ENCODE results near the gene NUP42. TPM values are rescaled to one million over a fixed set of nuclear protein-coding genes. Genes with fewer than 3 reads are reported as not detected.

NUP42 gene
- total RNA-seq, 4 donors from 2014 or later: 16.6 to 31.6 (median 23.6) TPM

DNA sequence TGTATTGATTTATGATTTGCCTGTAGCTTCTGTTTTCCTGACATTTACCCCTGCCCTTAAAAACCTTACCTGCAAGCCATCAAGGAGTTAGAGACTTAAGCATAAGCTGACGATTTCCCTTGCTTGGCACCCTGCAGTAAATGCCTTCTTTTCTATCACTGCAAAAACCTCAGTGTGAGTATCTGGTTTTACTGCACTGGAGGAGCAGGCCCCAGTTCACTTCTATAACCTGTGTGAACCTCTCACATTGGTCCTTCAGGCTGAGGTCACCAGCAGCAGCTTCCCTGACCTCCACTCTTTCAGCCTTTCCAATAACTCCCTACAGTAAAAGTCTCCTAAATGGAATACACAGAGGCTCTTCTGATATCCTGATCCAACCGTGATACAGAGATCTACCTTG is 30.5 kb downstream of the NUP42 start:
- Histone ChIP-seq H3K36me3 (no peaks in the 10 kb centered on the region), H3K27ac (replicated peaks in 1 of 4) (no peak overlapping the region), H3K4me3 (no peak overlapping the region), H3K27me3 (peaks cover 0 to 5% (median 0%) of the 10 kb centered on the region in 4 donors), H3K4me1 (no peaks in the 10 kb centered on the region), H3K9me3 (no peaks in the 10 kb centered on the region)
- DNase-seq (ENCODE audit: extremely low spot score): peak; percentile 60
- 90% methylated on average over 2 of the region's 2 CpGs for WGBS
- TF ChIP-seq POLR2A (IDR thresholded peaks at IDR 0.05; ENCODE audit: low read depth) (no peak), EP300 (IDR thresholded peaks at IDR 0.05) (no peak), POLR2AphosphoS5 (IDR thresholded peaks at IDR 0.05) (no peak)
- TF ChIP-seq, protein P1, sequence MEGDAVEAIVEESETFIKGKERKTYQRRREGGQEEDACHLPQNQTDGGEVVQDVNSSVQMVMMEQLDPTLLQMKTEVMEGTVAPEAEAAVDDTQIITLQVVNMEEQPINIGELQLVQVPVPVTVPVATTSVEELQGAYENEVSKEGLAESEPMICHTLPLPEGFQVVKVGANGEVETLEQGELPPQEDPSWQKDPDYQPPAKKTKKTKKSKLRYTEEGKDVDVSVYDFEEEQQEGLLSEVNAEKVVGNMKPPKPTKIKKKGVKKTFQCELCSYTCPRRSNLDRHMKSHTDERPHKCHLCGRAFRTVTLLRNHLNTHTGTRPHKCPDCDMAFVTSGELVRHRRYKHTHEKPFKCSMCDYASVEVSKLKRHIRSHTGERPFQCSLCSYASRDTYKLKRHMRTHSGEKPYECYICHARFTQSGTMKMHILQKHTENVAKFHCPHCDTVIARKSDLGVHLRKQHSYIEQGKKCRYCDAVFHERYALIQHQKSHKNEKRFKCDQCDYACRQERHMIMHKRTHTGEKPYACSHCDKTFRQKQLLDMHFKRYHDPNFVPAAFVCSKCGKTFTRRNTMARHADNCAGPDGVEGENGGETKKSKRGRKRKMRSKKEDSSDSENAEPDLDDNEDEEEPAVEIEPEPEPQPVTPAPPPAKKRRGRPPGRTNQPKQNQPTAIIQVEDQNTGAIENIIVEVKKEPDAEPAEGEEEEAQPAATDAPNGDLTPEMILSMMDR (IDR thresholded peaks at IDR 0.05): no peak
- intact Hi-C loops (cut with DNase I): no loop called here

DNA sequence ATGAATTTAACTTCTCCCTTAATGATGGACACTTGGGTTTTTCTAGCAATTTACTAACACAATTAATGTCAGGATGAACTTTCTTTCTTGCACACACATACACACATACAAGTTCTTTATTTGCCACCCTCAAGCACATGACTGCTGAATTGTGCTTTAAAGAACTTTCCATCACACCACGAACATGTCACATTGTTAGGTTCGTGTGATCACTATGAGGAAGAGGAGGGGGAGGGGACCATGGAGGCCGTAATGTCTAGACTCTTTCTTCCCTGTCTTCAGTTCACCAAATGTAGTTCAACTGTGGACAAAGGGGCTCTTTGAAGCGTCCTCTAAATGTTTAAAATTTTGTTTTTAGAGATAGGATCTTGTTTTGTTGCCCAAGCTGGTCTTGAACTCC is 31.0 kb downstream of the NUP42 start:
- DNase-seq (ENCODE audit: extremely low spot score): peak; percentile 7
- TF ChIP-seq, protein P1 (IDR thresholded peaks at IDR 0.05): no peak
- no peak for TF ChIP-seq POLR2A (IDR thresholded peaks at IDR 0.05; ENCODE audit: low read depth)
- no peak for TF ChIP-seq EP300 (IDR thresholded peaks at IDR 0.05)
- TF ChIP-seq POLR2AphosphoS5 (IDR thresholded peaks at IDR 0.05): no peak
- Histone ChIP-seq H3K27me3 (peaks cover 0 to 5% (median 0%) of the 10 kb centered on the region in 4 donors), H3K9me3 (no peaks in the 10 kb centered on the region), H3K4me1 (no peaks in the 10 kb centered on the region), H3K36me3 (no peaks in the 10 kb centered on the region), H3K27ac (replicated peaks in 1 of 4) (no peak overlapping the region), H3K4me3 (no peak overlapping the region)
- WGBS: 81% methylated on average over 4 of the region's 4 CpGs
- intact Hi-C loops (cut with DNase I): no loop called here

DNA sequence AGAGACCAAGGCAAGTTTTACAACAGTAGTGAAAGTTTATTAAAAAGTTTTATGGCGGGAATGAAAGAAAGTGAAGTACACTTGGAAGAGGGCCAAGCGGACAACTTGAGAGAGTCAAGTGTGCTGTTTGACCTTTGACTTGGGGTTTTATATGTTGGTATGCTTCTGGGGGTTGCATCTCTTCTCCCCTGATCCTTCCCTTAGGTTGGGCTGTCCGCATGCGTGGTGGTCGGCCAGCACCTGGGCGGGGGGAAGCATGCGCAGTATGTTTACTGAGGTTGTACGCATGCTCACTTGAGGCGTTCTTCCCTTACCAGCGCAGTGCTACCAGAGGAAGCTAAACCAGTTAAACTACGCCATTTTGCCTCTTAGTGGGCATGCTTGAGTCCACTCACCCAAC is 31.9 kb downstream of the NUP42 start:
- 95% methylated on average over 11 of the region's 11 CpGs for WGBS
- Histone ChIP-seq H3K36me3 (no peaks in the 10 kb centered on the region), H3K9me3 (no peaks in the 10 kb centered on the region), H3K27ac (replicated peaks in 1 of 4) (no peak overlapping the region), H3K27me3 (peaks cover 0 to 5% (median 0%) of the 10 kb centered on the region in 4 donors), H3K4me1 (no peaks in the 10 kb centered on the region), H3K4me3 (no peak overlapping the region)
- intact Hi-C loops (cut with DNase I): no loop called here
- peak; percentile 85 for DNase-seq (ENCODE audit: extremely low spot score)
- TF ChIP-seq EP300 (IDR thresholded peaks at IDR 0.05): no peak
- no peak for TF ChIP-seq POLR2A (IDR thresholded peaks at IDR 0.05; ENCODE audit: low read depth)
- no peak for TF ChIP-seq POLR2AphosphoS5 (IDR thresholded peaks at IDR 0.05)
- TF ChIP-seq, protein P1 (IDR thresholded peaks at IDR 0.05): no peak

DNA sequence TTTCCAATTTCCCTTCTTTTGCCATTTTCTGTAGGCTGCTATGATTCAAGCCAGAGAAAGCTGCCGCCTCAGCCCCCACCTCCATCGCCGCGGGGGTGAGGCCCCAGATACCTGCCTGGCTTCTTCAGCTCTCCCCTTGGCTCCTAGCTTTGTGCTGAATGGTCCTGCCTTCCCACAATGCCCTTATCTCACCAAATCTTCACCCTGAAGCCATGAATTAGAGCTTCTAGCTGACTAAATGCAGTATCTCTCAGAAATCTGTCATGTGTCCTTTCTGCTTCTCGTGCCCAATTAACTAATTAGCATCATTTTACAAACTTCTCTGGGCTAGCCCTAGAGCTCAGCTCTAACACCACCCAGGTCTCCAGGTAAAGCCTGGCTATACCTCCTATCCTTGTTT is 32.6 kb downstream of the NUP42 start:
- Histone ChIP-seq H3K9me3 (no peaks in the 10 kb centered on the region), H3K4me1 (no peaks in the 10 kb centered on the region), H3K36me3 (no peaks in the 10 kb centered on the region), H3K27ac (replicated peaks in 1 of 4) (no peak overlapping the region), H3K4me3 (no peak overlapping the region), H3K27me3 (peaks cover 0 to 5% (median 0%) of the 10 kb centered on the region in 4 donors)
- WGBS: 98% methylated on average over 5 of the region's 5 CpGs
- TF ChIP-seq EP300 (IDR thresholded peaks at IDR 0.05): no peak
- TF ChIP-seq, protein P1 (IDR thresholded peaks at IDR 0.05): no peak
- TF ChIP-seq POLR2A (IDR thresholded peaks at IDR 0.05; ENCODE audit: low read depth): no peak
- TF ChIP-seq POLR2AphosphoS5 (IDR thresholded peaks at IDR 0.05): no peak
- peak; percentile 60 for DNase-seq (ENCODE audit: extremely low spot score)
- intact Hi-C loops (cut with DNase I): no loop called here

DNA sequence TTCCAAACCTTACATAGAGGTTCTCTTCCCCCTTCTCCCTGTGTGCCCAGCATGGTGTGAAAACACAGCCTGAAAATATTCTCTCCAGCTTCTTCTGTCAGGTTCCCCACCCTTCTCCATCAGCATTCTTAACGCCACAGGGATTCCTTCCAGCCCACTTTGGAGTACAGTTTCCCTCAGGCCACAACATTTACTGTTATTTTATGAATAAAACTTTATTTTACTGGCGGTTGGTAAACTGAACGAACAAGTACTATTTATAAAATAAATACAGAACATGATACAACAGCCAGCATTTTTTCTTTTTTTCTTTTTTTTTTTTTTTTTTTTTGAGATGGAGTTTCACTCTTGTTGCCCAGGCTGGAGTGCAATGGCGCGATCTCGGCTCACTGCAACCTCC is 33.1 kb downstream of the NUP42 start:
- TF ChIP-seq POLR2AphosphoS5 (IDR thresholded peaks at IDR 0.05) (no peak), EP300 (IDR thresholded peaks at IDR 0.05) (no peak), POLR2A (IDR thresholded peaks at IDR 0.05; ENCODE audit: low read depth) (no peak)
- TF ChIP-seq, protein P1 (IDR thresholded peaks at IDR 0.05): no peak
- Histone ChIP-seq H3K27me3 (peaks cover 0 to 2% (median 0%) of the 10 kb centered on the region in 4 donors), H3K36me3 (no peaks in the 10 kb centered on the region), H3K27ac (replicated peaks in 1 of 4) (no peak overlapping the region), H3K4me1 (no peaks in the 10 kb centered on the region), H3K9me3 (no peaks in the 10 kb centered on the region), H3K4me3 (no peak overlapping the region)
- 96% methylated on average over 6 of the region's 6 CpGs for WGBS
- intact Hi-C loops (cut with DNase I): no loop called here
- DNase-seq (ENCODE audit: extremely low spot score): no peak

All from esophagus muscularis mucosa (tissue), 4 donors.